KMS-11 (cell line): Measurements from ENCODE around the gene MMP15.
"Not testable (repeated sequence)": the region's sequence is repeated elsewhere in the genome, so short reads cannot be mapped to it uniquely, and the experiment has no call there.

Experiments
- H2AFZ ChIP-seq: fragments of 200-600 bp; sonication (generic); 2 replicates; pipeline ENCODE4 v1.6.1; 2016; ENCODE audit warnings: antibody characterized with exemption, mixed run types, low read depth
- H3K27ac ChIP-seq: fragments of 200-600 bp; sonication (generic); 2 replicates; pipeline ENCODE4 v1.6.1; 2016; ENCODE audit warnings: mild to moderate bottlenecking, mixed run types
- H3K27me3 ChIP-seq: fragments of 200-600 bp; sonication (generic); 2 replicates; pipeline ENCODE4 v1.6.1; 2017; ENCODE audit warnings: mild to moderate bottlenecking, low read depth, mixed run types, moderate library complexity; ENCODE audit not compliant: insufficient read depth
- H3K36me3 ChIP-seq: fragments of 200-600 bp; sonication (generic); 2 replicates; pipeline ENCODE4 v1.6.1; 2017; ENCODE audit warnings: mild to moderate bottlenecking, mixed run types; ENCODE audit not compliant: insufficient read depth
- H3K4me1 ChIP-seq: fragments of 200-600 bp; sonication (generic); 2 replicates; pipeline ENCODE4 v1.6.1; 2016; ENCODE audit warnings: mild to moderate bottlenecking, low read depth, mixed run types; ENCODE audit not compliant: poor library complexity, severe bottlenecking
- H3K4me2 ChIP-seq: fragments of 200-600 bp; sonication (generic); 2 replicates; pipeline ENCODE4 v1.7.0; 2016; ENCODE audit warnings: mild to moderate bottlenecking, mixed run types
- H3K4me3 ChIP-seq: fragments of 200-600 bp; sonication (generic); IDR thresholded peaks from 2 replicates; pipeline ENCODE4 v1.6.1; 2017; ENCODE audit warnings: low read depth, low read length, mixed read lengths; ENCODE audit not compliant: insufficient read depth
- H3K79me2 ChIP-seq: fragments of 200-600 bp; sonication (generic); 2 replicates; pipeline ENCODE4 v1.6.1; 2016; ENCODE audit warnings: low read depth, mixed run types; ENCODE audit not compliant: insufficient read depth
- H3K9ac ChIP-seq: fragments of 200-600 bp; sonication (generic); 2 replicates; pipeline ENCODE4 v1.6.1; 2016; ENCODE audit warnings: mild to moderate bottlenecking, mixed run types
- H4K20me1 ChIP-seq: fragments of 200-600 bp; sonication (generic); 2 replicates; pipeline ENCODE4 v1.6.1; 2016; ENCODE audit warnings: mild to moderate bottlenecking, mixed run types; ENCODE audit not compliant: insufficient read depth
- TF ChIP-seq, protein P1 (sequence below): fragments of 200-600 bp; sonication (generic); conservative IDR thresholded peaks from 2 replicates; pipeline ENCODE4 v1.6.1; 2017; ENCODE audit warnings: low read depth, mild to moderate bottlenecking, antibody characterized with exemption, low read length, moderate library complexity, mixed read lengths

Gene MMP15

DNA sequence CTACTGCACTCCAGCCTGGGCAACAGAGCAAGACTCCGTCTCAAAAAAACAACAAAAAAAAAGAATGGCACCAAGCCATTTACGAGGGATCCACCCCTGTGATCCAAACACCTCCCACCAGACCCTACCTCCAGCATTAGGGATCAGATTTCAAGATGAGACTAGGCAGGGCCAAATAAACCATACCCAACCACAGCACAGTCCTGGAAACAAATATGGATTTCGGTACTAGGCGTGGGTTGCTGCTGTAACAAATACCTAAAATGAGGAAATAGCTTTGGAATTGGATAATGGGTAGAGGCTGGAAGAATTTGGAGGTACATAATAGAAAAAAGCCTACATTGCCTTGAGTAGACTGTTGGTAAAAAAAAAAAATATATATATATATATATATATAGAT lies 49.1 kb downstream of the MMP15 start:
- Histone ChIP-seq H3K27me3 (no peaks in the 10 kb centered on the region), H3K4me1 (no peaks in the 10 kb centered on the region), H3K4me2 (no peak overlapping the region), H3K27ac (no peak overlapping the region), H3K4me3 (no peak overlapping the region), H4K20me1 (no peaks in the 10 kb centered on the region), H3K9ac (no peak overlapping the region), H3K79me2 (no peaks in the 10 kb centered on the region), H2AFZ (no peak overlapping the region), H3K36me3 (no peaks in the 10 kb centered on the region)
- TF ChIP-seq, protein P1, sequence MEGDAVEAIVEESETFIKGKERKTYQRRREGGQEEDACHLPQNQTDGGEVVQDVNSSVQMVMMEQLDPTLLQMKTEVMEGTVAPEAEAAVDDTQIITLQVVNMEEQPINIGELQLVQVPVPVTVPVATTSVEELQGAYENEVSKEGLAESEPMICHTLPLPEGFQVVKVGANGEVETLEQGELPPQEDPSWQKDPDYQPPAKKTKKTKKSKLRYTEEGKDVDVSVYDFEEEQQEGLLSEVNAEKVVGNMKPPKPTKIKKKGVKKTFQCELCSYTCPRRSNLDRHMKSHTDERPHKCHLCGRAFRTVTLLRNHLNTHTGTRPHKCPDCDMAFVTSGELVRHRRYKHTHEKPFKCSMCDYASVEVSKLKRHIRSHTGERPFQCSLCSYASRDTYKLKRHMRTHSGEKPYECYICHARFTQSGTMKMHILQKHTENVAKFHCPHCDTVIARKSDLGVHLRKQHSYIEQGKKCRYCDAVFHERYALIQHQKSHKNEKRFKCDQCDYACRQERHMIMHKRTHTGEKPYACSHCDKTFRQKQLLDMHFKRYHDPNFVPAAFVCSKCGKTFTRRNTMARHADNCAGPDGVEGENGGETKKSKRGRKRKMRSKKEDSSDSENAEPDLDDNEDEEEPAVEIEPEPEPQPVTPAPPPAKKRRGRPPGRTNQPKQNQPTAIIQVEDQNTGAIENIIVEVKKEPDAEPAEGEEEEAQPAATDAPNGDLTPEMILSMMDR = no peak

DNA sequence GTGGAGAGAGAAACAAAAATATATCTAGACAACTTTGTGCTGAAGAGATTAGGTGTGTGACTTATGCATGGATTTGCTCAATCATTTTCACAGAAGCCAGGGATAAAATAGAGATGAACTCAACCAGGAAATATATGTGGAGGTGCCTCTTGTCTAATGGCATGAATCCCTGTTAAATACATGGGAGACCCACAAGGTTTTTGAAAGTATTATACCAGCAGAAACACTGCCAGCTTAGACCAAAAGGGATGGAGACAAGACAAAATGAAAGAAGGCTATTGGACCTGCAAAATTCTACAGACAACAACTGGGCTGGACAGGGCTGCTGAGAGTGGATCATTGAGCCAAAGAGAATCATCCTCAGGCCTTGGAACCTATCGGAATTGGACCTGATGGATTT lies 51.0 kb downstream of the MMP15 start:
- Histone ChIP-seq H3K79me2 (no peaks in the 10 kb centered on the region), H3K36me3 (no peaks in the 10 kb centered on the region), H3K9ac (no peak overlapping the region), H2AFZ (no peak overlapping the region), H3K27me3 (no peaks in the 10 kb centered on the region), H4K20me1 (no peaks in the 10 kb centered on the region), H3K27ac (no peak overlapping the region), H3K4me1 (no peaks in the 10 kb centered on the region), H3K4me3 (no peak overlapping the region), H3K4me2 (no peak overlapping the region)
- TF ChIP-seq, protein P1 = no peak

DNA sequence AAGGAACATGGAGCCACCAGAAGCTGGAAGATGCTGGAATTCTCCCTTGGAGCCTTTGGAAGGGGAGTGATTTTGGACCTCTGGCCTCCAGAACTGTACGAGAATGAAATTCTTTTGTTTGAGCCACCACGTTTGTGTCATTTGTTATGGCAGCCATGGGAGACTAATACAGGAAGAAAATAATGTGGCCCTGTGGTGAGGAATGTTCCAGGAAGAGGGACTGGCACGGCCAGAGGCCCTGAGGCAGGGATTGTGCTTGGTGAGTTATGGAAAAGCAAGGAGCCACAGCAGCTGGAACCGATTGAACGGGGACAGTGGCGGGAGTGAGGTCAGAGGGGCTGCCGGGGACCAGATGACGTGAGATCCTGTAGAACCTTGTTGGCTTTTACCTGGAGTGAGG lies 52.2 kb downstream of the MMP15 start:
- H3K79me2 ChIP-seq = no peaks in the 10 kb centered on the region
- H3K4me3 ChIP-seq = no peak overlapping the region
- no peaks in the 10 kb centered on the region for H3K36me3 ChIP-seq
- H3K27me3 ChIP-seq = no peaks in the 10 kb centered on the region
- no peaks in the 10 kb centered on the region for H3K4me1 ChIP-seq
- H3K9ac ChIP-seq = no peak overlapping the region
- H4K20me1 ChIP-seq = no peaks in the 10 kb centered on the region
- H3K27ac ChIP-seq = no peak overlapping the region
- TF ChIP-seq, protein P1 = no peak
- no peak overlapping the region for H3K4me2 ChIP-seq
- no peak overlapping the region for H2AFZ ChIP-seq

DNA sequence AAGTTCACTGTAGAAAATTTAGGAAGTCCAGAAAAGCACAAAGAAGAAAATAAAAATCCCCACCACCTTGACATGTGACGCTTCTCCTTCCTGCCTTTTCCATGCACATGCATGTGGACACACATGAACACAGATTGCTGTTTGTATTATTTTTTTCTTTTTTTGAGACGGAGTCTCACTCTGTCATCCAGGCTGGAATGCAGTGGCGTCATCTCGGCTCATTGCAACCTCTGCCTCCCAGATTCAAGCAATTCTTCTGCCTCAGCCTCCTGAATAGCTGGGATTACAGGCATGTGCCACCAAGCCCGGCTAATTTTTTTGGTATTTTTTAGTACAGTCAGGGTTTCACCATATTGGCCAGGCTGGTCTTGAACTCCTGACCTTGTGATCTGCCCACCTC lies 55.1 kb downstream of the MMP15 start:
- H3K27ac ChIP-seq, H3K4me1 ChIP-seq, H3K9ac ChIP-seq, H3K27me3 ChIP-seq, H2AFZ ChIP-seq, H3K79me2 ChIP-seq, H4K20me1 ChIP-seq, H3K4me3 ChIP-seq, H3K4me2 ChIP-seq, H3K36me3 ChIP-seq: not testable (repeated sequence)

DNA sequence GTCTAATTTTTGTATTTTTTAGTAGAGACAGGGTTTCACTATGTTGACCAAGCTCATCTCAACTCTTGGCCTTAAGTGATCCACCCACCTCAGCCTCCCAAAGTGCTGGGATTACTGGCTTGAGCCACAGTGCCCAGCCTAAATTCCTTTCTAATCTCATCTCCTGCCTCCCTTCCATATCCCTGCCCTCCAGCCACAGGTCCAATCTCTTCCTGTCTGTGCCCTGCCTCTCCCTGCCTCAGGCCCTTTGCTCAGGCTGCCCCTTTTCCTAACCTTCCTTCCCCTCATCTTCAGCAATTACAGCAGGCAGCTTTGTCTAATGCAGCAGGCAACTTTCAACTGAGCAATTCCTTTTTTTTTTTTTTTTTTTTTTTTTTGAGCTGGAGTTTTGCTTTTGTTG lies 56.8 kb downstream of the MMP15 start:
- H3K4me2 ChIP-seq = no peak overlapping the region
- TF ChIP-seq, protein P1 = no peak
- no peaks in the 10 kb centered on the region for H3K79me2 ChIP-seq
- no peak overlapping the region for H3K4me3 ChIP-seq
- no peaks in the 10 kb centered on the region for H3K27me3 ChIP-seq
- no peak overlapping the region for H3K27ac ChIP-seq
- no peaks in the 10 kb centered on the region for H3K36me3 ChIP-seq
- peaks cover 4% of the 10 kb centered on the region for H3K4me1 ChIP-seq
- H2AFZ ChIP-seq = no peak overlapping the region
- no peaks in the 10 kb centered on the region for H4K20me1 ChIP-seq
- no peak overlapping the region for H3K9ac ChIP-seq
